Glutamatergic neuron (in vitro differentiated cells): Measurements from ENCODE around the gene SCFD1. TPM values are rescaled to one million over a fixed set of nuclear protein-coding genes. Genes with fewer than 3 reads are reported as not detected.

Experiments
- DNase-seq: peaks from one replicate; pipeline ENCODE4 v3.0.0; 2022
- H3K27ac Mint-ChIP-seq: one replicate; pipeline ENCODE4 v1.8.0; 2020; ENCODE audit warnings: mild to moderate bottlenecking, mixed read lengths, inconsistent platforms; ENCODE audit not compliant: unreplicated experiment
- H3K27me3 Mint-ChIP-seq: one replicate; pipeline ENCODE4 v1.8.0; 2020; ENCODE audit warnings: mild to moderate bottlenecking, moderate library complexity, mixed read lengths, inconsistent platforms; ENCODE audit not compliant: unreplicated experiment
- H3K36me3 Mint-ChIP-seq: one replicate; pipeline ENCODE4 v1.8.0; 2020; ENCODE audit warnings: mild to moderate bottlenecking, mixed read lengths, inconsistent platforms; ENCODE audit not compliant: unreplicated experiment
- H3K4me1 Mint-ChIP-seq: one replicate; pipeline ENCODE4 v1.8.0; 2020; ENCODE audit warnings: mild to moderate bottlenecking, low read depth, mixed read lengths, inconsistent platforms; ENCODE audit not compliant: unreplicated experiment
- H3K4me3 Mint-ChIP-seq: one replicate; pipeline ENCODE4 v1.8.0; 2020; ENCODE audit warnings: mild to moderate bottlenecking, mixed read lengths, inconsistent platforms; ENCODE audit not compliant: unreplicated experiment
- H3K9me3 Mint-ChIP-seq: one replicate; pipeline ENCODE4 v1.8.0; 2020; ENCODE audit warnings: mild to moderate bottlenecking, moderate library complexity, mixed read lengths, inconsistent platforms; ENCODE audit not compliant: unreplicated experiment
- CTCF ChIP-seq: fragments of 200-600 bp; sonication (generic); IDR thresholded peaks from one replicate; pipeline ENCODE4 v1.5.0; 2021; ENCODE audit not compliant: partially characterized antibody, unreplicated experiment
- total RNA-seq: library from RNA; stranded (reverse); fragmentation: NEBNext Ultra II Directional; extraction: Animal tissue kit (Norgen Biotek cat#: 25700); gene quantifications from one replicate; pipeline ENCODE4 v1.2.1, GENCODE V29; 2021; ENCODE audit not compliant: unreplicated experiment

SCFD1 gene
- total RNA-seq, 1 donor from 2014 or later, result 68.9 TPM

GRCh38 chr14:30645600-30645999 lies 23.5 kb downstream of the SCFD1 start:
- no peak for DNase-seq
- Mint-ChIP-seq H3K4me1 (no peaks in the 10 kb centered on the region), H3K9me3 (peaks cover 8% of the 10 kb centered on the region), H3K27me3 (peaks cover 4% of the 10 kb centered on the region), H3K27ac (no peak overlapping the region), H3K36me3 (peaks cover 26% of the 10 kb centered on the region), H3K4me3 (no peak overlapping the region)
- no peak for TF ChIP-seq CTCF

GRCh38 chr14:30648471-30648870 lies 26.4 kb downstream of the SCFD1 start:
- H3K4me3 Mint-ChIP-seq, result no peak overlapping the region
- H3K9me3 Mint-ChIP-seq, result peaks cover 8% of the 10 kb centered on the region
- peaks cover 26% of the 10 kb centered on the region for H3K36me3 Mint-ChIP-seq
- peaks cover 4% of the 10 kb centered on the region for H3K27me3 Mint-ChIP-seq
- no peaks in the 10 kb centered on the region for H3K4me1 Mint-ChIP-seq
- no peak for TF ChIP-seq CTCF
- no peak overlapping the region for H3K27ac Mint-ChIP-seq
- DNase-seq, result no peak

GRCh38 chr14:30651937-30652336 lies 29.8 kb downstream of the SCFD1 start:
- TF ChIP-seq CTCF, result no peak
- Mint-ChIP-seq H3K9me3 (no peaks in the 10 kb centered on the region), H3K27ac (no peak overlapping the region), H3K36me3 (no peaks in the 10 kb centered on the region), H3K27me3 (no peaks in the 10 kb centered on the region), H3K4me1 (no peaks in the 10 kb centered on the region), H3K4me3 (no peak overlapping the region)
- DNase-seq, result no peak

GRCh38 chr14:30655124-30655523 lies 33.0 kb downstream of the SCFD1 start:
- Mint-ChIP-seq H3K4me1 (no peaks in the 10 kb centered on the region), H3K9me3 (no peaks in the 10 kb centered on the region), H3K27me3 (no peaks in the 10 kb centered on the region), H3K27ac (no peak overlapping the region), H3K36me3 (no peaks in the 10 kb centered on the region), H3K4me3 (no peak overlapping the region)
- TF ChIP-seq CTCF, result no peak
- DNase-seq, result no peak

- H3K27ac Mint-ChIP-seq, result no peak overlapping the region
- H3K4me3 Mint-ChIP-seq, result no peak overlapping the region
- TF ChIP-seq CTCF, result no peak
- no peaks in the 10 kb centered on the region for H3K9me3 Mint-ChIP-seq
- no peak for DNase-seq
- no peaks in the 10 kb centered on the region for H3K36me3 Mint-ChIP-seq
- H3K4me1 Mint-ChIP-seq, result no peaks in the 10 kb centered on the region
- no peaks in the 10 kb centered on the region for H3K27me3 Mint-ChIP-seq
These were observed 33.5 kb downstream of the SCFD1 start for GRCh38 chr14:30655658-30656057.
